ENCODE results near the gene KRT79. TPM values are rescaled to one million over a fixed set of nuclear protein-coding genes. Genes with fewer than 3 reads are reported as not detected.
"Not testable (repeated sequence)": the region's sequence is repeated elsewhere in the genome, so short reads cannot be mapped to it uniquely, and the experiment has no call there.

Gene KRT79
- not detected for polyA plus RNA-seq

DNA sequence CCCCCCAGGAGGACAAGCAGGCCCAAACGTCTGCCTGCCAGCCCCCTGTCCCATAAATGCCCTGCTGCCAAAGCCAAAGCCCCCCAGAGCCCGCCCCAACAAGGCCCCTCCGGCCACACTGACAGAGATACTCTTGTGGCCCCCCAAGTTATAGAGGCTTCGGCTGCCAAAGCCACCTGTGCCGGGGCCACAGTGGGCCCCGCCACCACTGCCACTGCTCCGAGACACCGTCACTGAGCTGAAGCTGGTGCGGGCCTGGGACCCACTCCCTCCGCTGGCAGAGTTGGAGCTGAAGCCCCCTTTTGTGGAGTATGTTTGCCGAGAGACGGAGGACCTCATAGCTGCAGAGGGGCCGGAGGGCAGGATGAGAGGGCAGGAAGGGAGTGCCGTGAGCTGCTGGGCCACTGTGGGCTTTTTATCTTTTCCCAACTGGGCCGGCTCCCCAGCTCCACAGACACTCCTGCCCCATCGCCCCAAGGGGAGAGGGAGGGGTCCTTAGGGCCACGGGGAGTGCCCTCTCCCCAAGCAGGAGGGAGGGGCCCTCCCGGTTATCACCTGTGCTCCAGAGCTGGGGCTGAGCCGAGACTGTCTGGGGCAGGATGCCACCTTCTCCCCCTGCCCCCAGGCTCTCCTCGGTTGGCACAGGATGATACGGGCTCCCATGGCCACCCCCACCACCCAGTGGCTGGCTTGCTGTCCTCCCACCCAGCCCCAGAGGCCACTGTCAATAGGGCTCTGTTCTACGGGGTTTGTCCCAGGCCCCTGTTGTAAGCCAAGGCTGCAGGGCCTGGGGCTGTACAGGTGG, at the start of gene KRT79:
Gene KRT79, minus strand, starts transcription at position 390 of the 805 bp plus-strand sequence. Its CDS starts 51 bp downstream, at position 339.
- H3K4me1 Mint-ChIP-seq = peaks cover 30 to 36% of the 10 kb centered on the region in 2 donors
- H3K4me3 Mint-ChIP-seq = no peak within 1 kb of the TSS
- peak within 1 kb of the TSS in 4 of 6 donors; percentile 62 to 96 (median 91) for H3K27ac Mint-ChIP-seq
- no peaks in the 10 kb centered on the region for H3K36me3 Mint-ChIP-seq
- peaks cover 0 to 10% (median 9%) of the 10 kb centered on the region in 3 donors for H3K27me3 Mint-ChIP-seq (ENCODE audit: low read depth in 3 of 3)
- DNase-seq = no peak
- H3K9me3 Mint-ChIP-seq = peaks cover 0 to 2% (median 0%) of the 10 kb centered on the region in 6 donors

DNA sequence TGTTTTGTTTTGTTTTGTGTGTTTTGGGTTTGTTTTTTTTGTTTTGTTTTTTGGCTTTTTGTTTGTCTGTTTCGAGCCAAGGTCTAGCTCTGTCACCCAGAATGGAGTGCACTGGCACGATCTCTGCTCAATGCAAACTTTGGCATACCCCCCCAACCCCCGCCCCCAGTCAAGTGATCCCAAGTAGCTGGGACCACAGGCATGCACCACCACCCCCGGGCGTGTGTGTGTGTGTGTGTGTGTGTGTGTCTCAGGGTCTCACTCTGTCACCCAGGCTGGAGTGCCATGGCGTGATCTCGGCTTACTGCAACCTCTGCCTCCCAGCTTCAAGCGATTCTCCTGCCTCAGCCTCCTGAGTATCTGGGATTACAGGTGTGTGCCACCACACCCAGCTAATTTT, 46.4 kb upstream of the KRT79 start:
- H3K9me3 Mint-ChIP-seq, DNase-seq: not testable (repeated sequence)

DNA sequence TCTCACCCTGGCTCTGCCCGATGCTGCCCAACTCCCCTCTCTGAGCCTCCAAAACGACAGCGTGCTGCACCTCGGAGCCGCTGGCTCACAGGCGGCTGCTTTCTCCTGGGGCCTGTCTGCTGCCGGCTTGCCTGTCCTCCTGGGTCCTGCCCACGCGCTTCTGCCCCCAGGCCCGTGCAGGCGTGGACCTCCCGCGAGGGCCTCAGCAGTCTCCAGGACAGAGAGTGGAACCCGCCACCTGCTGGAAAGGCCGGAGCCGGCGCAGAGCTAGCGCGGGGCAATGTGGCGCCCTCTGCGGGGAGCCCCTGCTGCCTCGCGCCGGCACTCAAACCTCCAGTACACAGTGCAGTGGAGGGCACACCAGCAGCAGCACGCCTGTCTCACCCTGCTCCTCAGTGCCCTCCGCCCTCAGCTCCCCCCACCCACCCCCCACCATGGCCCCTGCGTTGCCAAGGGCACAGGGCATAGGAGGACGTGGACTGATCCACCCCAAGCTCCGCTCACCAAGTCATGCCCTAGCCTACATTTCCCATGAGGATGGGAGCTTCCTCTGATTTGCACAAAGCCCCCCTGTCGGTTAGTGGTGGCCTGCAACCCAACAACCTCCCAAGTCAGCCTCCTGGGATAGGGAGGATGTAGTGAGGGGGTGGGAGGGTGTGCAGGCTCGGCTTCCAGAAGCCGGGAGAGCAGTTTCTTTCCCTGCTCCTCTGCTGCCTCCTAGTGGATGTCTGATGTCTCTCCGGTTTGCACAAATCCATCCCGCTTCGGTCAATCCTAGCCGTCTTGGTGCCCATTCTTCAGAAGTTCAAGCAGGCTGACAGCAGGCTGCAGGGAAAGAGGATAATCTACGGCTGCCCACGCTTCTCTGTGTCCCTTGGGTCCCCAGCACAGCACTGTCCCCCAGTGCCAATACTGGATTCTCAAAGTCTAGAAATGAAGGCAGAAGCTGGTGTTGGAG, 45.6 kb upstream of the KRT79 start:
- Mint-ChIP-seq H3K27me3 (ENCODE audit: low read depth in 3 of 3) (peaks cover 3 to 7% (median 3%) of the 10 kb centered on the region in 3 donors), H3K9me3 (peaks cover 0 to 2% (median 0%) of the 10 kb centered on the region in 6 donors), H3K4me1 (peaks cover 8 to 10% of the 10 kb centered on the region in 2 donors), H3K4me3 (peak overlapping the region; percentile 44 to 76 (median 68)), H3K36me3 (no peaks in the 10 kb centered on the region), H3K27ac (peak overlapping the region in 3 of 6 donors; percentile 19 to 40 (median 36))
- DNase-seq = peak; percentile 70 to 82 (median 78)

More for the DNA sequence above, 46.4 kb upstream of the KRT79 start:
- H3K4me3 Mint-ChIP-seq = peak overlapping the region in 1 of 5 donors; percentile 76
- H3K27me3 Mint-ChIP-seq (ENCODE audit: low read depth in 3 of 3); H3K36me3 Mint-ChIP-seq; H3K27ac Mint-ChIP-seq; H3K4me1 Mint-ChIP-seq: not testable (repeated sequence)

DNA sequence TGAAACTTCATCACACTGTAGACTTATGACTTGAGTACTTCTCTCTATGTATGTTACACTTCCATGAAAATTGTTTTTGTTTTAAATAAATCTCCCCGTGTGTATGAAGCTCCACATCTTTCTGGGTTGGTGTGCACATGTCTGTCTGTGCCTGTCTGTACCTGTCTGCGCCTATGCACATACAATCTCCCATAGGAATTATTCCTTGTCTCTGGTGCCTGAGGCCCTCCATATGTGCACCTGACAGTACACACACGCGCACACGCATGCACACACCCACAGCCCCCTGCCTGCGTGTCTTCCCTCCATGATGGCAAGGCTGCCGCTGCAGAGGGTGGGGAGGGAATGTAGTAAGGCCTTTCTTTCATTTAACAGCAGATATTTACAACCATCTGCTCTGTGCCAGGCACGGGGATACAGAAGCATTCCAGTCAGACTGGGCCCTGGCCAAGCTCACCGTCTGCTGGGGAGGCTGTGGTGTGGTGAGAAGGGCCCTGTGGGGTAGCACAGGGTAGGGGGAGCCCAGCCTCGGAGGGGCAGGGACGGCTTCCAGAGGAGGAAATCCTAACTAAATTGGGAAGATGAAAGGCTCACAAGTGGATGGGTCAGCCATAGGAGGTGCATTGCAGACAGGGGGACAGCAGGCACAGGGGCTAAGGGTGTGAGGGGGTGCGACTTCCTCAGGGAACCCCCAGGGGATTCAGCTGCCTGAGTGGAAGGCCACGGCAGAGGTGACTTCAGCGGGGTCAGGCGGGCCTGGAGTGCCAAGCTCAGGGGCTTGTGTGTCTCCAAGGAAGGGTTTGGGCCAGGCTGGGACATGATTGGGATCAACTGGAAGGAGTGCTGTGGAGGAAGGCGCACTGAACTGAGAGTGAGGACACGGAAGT, 44.6 kb upstream of the KRT79 start:
- Mint-ChIP-seq H3K36me3 (no peaks in the 10 kb centered on the region), H3K27me3 (ENCODE audit: low read depth in 3 of 3) (peaks cover 7 to 8% (median 8%) of the 10 kb centered on the region in 3 donors), H3K9me3 (peaks cover 0 to 2% (median 0%) of the 10 kb centered on the region in 6 donors), H3K4me1 (peaks cover 14 to 20% of the 10 kb centered on the region in 2 donors), H3K4me3 (no peak overlapping the region), H3K27ac (peak overlapping the region in 3 of 6 donors; percentile 12 to 54 (median 34))
- DNase-seq = no peak

DNA sequence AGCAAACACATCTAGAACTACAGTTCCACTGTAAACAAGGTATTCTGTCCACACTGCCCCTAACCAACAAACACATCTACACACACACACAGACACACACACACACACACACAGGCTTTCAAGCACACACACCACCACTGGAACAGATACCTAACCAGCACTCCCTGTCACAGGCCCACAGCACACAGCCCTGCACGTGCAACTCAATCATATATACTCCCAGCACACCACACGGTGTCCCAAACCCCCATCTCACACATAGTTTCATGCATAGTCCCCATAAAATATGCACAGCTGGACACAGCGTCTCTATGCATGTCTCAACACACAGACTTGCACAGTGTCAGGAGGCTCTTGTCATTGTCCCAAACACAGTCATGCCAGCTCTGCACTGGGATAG, 43.1 kb upstream of the KRT79 start:
- H3K27me3 Mint-ChIP-seq (ENCODE audit: low read depth in 3 of 3) = peaks cover 9 to 10% (median 9%) of the 10 kb centered on the region in 3 donors
- peak overlapping the region in 3 of 6 donors; percentile 2 to 10 (median 8) for H3K27ac Mint-ChIP-seq
- H3K4me3 Mint-ChIP-seq = no peak overlapping the region
- H3K4me1 Mint-ChIP-seq = peaks cover 25 to 32% of the 10 kb centered on the region in 2 donors
- peaks cover 0 to 2% (median 0%) of the 10 kb centered on the region in 6 donors for H3K9me3 Mint-ChIP-seq
- DNase-seq = no peak
- no peaks in the 10 kb centered on the region for H3K36me3 Mint-ChIP-seq

DNA sequence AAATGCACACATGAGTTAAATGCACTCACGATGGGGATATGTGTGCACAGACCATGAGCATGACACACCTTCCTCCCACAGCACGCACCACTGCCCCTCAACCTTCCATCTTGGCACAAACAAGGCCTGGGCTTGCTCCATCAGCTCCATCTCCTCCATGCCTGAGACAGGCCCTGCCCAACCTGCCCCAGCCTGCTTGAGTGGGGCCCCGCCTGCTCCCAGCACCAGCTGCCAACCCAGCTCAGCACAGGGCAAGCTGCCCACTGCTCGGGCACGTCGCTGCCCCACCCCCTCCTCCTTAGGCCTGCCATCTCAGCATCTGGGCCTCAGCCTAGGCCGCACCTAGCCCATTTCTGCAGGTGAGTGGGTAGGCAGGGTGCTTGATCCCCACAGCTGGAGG, 42.3 kb upstream of the KRT79 start:
- peaks cover 34 to 41% of the 10 kb centered on the region in 2 donors for H3K4me1 Mint-ChIP-seq
- H3K4me3 Mint-ChIP-seq = no peak overlapping the region
- H3K27ac Mint-ChIP-seq = peak overlapping the region in 2 of 6 donors; percentile 3 to 50

DNA sequence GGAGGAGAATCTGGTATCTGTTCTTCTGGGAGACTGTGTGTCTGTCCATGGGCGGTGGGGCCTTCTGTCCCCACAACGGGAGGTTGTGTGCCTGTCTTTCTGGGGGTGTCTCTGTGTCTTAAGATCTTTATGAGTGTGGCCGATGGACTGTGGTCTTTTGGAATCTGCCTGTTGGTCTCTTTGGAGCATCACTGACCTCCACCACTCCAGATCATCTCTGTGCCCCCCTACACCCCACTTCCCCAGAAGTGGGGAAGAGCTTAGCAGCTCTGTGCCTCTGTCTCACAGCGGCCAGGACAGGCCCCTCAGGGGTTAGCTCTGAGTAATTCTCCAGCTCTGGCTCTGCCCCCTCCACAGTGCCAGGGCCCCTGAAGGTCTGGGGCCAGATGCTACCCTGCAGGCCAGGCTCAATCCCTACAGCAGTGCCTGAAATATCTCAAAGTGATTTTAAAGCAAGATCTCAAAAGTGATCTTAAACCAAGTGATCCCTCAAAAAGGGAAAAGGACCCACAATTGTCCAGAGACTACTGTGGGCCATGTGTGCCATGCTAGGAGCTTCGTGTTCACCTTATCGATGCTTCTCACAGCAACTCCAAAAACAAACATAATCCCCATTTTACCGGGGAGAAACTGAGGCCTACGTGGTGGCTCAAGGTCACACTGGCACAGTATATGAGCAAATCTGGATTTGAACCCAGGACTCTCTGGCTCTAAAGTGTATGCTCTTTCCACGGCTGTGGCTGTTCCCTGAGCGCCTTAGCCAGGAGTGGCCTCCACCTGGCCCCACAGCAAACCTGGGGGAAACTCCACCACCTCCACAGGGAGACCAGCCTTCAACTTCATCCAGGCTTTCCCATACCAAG, 40.7 kb upstream of the KRT79 start:
- Mint-ChIP-seq H3K36me3 (no peaks in the 10 kb centered on the region), H3K4me3 (peak overlapping the region; percentile 67 to 90 (median 76)), H3K27ac (peak overlapping the region; percentile 71 to 95 (median 84)), H3K4me1 (peaks cover 45 to 52% of the 10 kb centered on the region in 2 donors), H3K9me3 (peaks cover 0 to 2% (median 0%) of the 10 kb centered on the region in 6 donors), H3K27me3 (ENCODE audit: low read depth in 3 of 3) (peaks cover 2 to 8% (median 6%) of the 10 kb centered on the region in 3 donors)
- DNase-seq = no peak

More for the DNA sequence above, 42.3 kb upstream of the KRT79 start:
- peaks cover 8 to 9% (median 9%) of the 10 kb centered on the region in 3 donors for H3K27me3 Mint-ChIP-seq (ENCODE audit: low read depth in 3 of 3)
- no peaks in the 10 kb centered on the region for H3K36me3 Mint-ChIP-seq
- DNase-seq = no peak
- peaks cover 0 to 2% (median 0%) of the 10 kb centered on the region in 6 donors for H3K9me3 Mint-ChIP-seq

DNA sequence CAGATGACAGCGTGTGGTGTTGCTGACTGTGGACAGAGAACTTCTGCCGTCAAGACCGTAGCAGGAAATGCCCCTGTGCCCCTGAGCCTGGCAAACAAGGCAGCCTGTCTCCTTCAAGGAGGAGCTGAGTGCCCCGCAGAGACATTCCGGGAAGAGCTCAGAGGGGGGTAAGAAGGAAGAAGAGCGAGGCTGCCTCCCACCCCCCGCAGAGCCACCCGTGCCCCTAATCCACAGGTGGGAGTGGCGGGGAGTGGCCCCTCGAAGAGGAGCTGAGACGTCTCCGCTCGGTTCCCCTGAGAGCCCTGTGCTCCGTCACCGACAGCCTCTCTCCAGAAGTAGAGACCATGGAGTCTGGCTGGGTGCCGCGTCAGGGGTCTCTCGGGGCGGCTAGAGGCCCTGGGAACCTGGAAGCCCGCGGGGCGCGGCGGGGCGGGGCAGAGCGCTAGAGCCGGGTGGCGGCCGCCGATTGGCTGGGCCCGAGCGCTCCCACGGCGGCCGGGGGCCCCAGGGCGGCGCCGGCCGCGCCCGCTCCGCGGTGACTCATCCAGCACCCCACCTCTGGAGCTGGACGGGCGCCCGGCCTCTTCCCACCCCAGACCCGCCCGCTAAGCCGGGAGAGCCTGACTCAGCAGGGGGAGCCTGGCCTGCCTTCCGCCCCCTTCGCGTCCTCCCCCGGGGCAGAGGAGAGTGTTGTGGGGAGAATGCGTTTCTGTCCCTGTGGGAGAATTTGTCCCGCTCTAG, 39.9 kb upstream of the KRT79 start:
- H3K36me3 Mint-ChIP-seq = no peaks in the 10 kb centered on the region
- peak; percentile 25 to 60 (median 57) for DNase-seq
- H3K27me3 Mint-ChIP-seq (ENCODE audit: low read depth in 3 of 3) = peaks cover 2 to 10% (median 8%) of the 10 kb centered on the region in 3 donors
- peak overlapping the region; percentile 71 to 97 (median 89) for H3K27ac Mint-ChIP-seq
- H3K4me3 Mint-ChIP-seq = peak overlapping the region; percentile 77 to 90 (median 82)
- peaks cover 44 to 50% of the 10 kb centered on the region in 2 donors for H3K4me1 Mint-ChIP-seq
- H3K9me3 Mint-ChIP-seq = peaks cover 0 to 2% (median 0%) of the 10 kb centered on the region in 6 donors

DNA sequence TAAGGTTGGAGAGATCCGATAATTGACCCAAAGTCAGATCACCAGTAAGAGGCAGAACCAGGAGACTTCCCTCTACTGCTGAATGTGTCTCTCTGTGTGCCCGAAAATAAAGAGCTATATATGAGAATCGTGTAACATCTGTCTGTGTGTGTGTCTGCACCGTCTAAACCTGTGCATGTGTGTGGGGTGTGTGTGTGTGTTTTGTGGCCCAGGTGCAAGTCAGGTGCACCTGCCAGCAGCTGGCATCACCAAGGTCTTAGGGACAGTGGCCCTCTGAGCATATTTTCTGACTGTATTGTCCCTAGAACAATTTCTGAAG, 39.4 kb upstream of the KRT79 start:
- Mint-ChIP-seq H3K4me1 (peaks cover 41 to 50% of the 10 kb centered on the region in 2 donors), H3K9me3 (peaks cover 0 to 2% (median 0%) of the 10 kb centered on the region in 6 donors), H3K27me3 (ENCODE audit: low read depth in 3 of 3) (peaks cover 2 to 11% (median 8%) of the 10 kb centered on the region in 3 donors), H3K4me3 (peak overlapping the region; percentile 74 to 88 (median 80)), H3K27ac (peak overlapping the region; percentile 53 to 97 (median 89)), H3K36me3 (no peaks in the 10 kb centered on the region)
- no peak for DNase-seq

DNA sequence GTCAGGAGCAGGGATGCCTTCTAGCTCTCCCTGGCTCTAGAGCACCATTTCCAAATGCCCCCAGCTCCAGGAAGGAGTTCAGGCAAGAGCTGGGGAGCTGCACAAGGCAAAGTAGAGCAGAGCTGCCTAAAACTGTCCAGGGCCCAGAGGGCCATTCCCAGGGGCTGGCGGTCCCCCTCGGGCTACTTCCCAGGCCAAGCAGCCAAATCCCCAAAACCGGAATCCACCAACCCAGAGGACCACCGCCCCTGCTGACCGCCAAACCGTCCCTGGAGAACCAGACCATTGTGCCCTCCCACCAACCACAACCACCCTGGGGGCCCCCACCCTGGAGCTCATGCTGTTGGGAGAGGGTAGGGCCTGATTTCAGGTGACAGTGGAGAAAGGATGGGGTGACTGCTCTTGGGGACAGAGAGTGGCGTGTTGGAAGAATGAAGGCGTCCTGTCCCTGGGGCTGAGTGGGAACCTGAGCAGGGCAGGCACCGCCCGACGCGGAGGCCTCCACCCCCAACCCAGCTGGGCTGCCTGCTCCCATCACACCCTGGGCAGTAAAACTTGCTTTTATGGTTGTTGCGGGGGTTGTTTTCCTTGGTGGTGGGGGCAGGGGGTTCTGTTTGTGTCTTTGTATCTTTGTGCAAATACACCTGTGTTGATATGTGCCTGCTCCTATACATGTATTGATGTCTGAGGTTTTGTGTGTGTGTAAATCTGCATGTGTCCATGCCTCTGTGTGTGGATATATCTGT, 38.7 kb upstream of the KRT79 start:
- Mint-ChIP-seq H3K4me1 (peaks cover 41 to 50% of the 10 kb centered on the region in 2 donors), H3K36me3 (no peaks in the 10 kb centered on the region), H3K9me3 (peaks cover 0 to 2% (median 0%) of the 10 kb centered on the region in 6 donors), H3K27me3 (ENCODE audit: low read depth in 3 of 3) (peaks cover 2 to 10% (median 8%) of the 10 kb centered on the region in 3 donors), H3K27ac (peak overlapping the region; percentile 53 to 97 (median 91)), H3K4me3 (peak overlapping the region; percentile 74 to 88 (median 80))
- no peak for DNase-seq

Measured in immature natural killer cell (primary cell).